AG09309 (cell line): ENCODE results near the gene SLC9A7.

Experiments
- DNase-seq: peaks from one replicate; pipeline ENCODE4 v3.0.0-alpha.2; 2010; ENCODE audit warnings: low read depth
- H3K4me3 ChIP-seq: 2 replicates; pipeline ENCODE4 v1.5.1; 2011; ENCODE audit warnings: mild to moderate bottlenecking, low read depth, low read length, moderate library complexity; ENCODE audit not compliant: control insufficient read depth
- CTCF ChIP-seq: IDR thresholded peaks from 2 replicates; pipeline ENCODE4 v1.5.1; 2011; ENCODE audit warnings: mild to moderate bottlenecking, low read depth, low read length, inconsistent platforms; ENCODE audit not compliant: insufficient read depth, control insufficient read depth; ENCODE audit errors: missing control alignments

SLC9A7 gene

GRCh38 chrX:46755671-46756070 lies 3.2 kb downstream of the SLC9A7 start:
- no peak for TF ChIP-seq CTCF
- no peak overlapping the region for H3K4me3 ChIP-seq
- DNase-seq = no peak

- DNase-seq = no peak
- H3K4me3 ChIP-seq = no peak overlapping the region
- no peak for TF ChIP-seq CTCF
Observed at GRCh38 chrX:46754586-46755061, 4.3 kb downstream of the SLC9A7 start.

GRCh38 chrX:46754036-46754435 lies 4.9 kb downstream of the SLC9A7 start:
- no peak overlapping the region for H3K4me3 ChIP-seq
- TF ChIP-seq CTCF = no peak
- DNase-seq = no peak

GRCh38 chrX:46750889-46751288 lies 8.0 kb downstream of the SLC9A7 start:
- DNase-seq = no peak
- no peak for TF ChIP-seq CTCF
- no peak overlapping the region for H3K4me3 ChIP-seq

GRCh38 chrX:46744009-46744408 lies 14.9 kb downstream of the SLC9A7 start:
- no peak overlapping the region for H3K4me3 ChIP-seq
- TF ChIP-seq CTCF = no peak
- no peak for DNase-seq

- TF ChIP-seq CTCF = no peak
- no peak for DNase-seq
- no peak overlapping the region for H3K4me3 ChIP-seq
Observed at GRCh38 chrX:46743046-46743445, 15.9 kb downstream of the SLC9A7 start.

GRCh38 chrX:46739736-46740135 lies 19.2 kb downstream of the SLC9A7 start:
- TF ChIP-seq CTCF = no peak
- no peak overlapping the region for H3K4me3 ChIP-seq
- no peak for DNase-seq
